HG03469 (cell line): ENCODE data around the gene CCDC126.
"Not testable (repeated sequence)": the region's sequence is repeated elsewhere in the genome, so short reads cannot be mapped to it uniquely, and the experiment has no call there.

ENCODE experiments used
- ATAC-seq: cut with Tn5 transposase; IDR thresholded peaks from one replicate; pipeline ENCODE4 v1.9.1; 2021; ENCODE audit warnings: mild to moderate bottlenecking, moderate library complexity, moderate number of reproducible peaks; ENCODE audit not compliant: unreplicated experiment

Gene CCDC126

GRCh38 chr7:23597094-23598091, at the start of gene CCDC126:
Gene CCDC126 (plus strand): TSS chr7:23597382. CDS start chr7:23611316, 13,934 bp downstream.
- peak; percentile 51 for ATAC-seq

GRCh38 chr7:23547662-23548061, 49.5 kb upstream of the CCDC126 start:
- ATAC-seq, result no peak

GRCh38 chr7:23558303-23558702, 38.9 kb upstream of the CCDC126 start:
- no peak for ATAC-seq

GRCh38 chr7:23570592-23571200, 26.5 kb upstream of the CCDC126 start:
- ATAC-seq, result peak; percentile 74

- not testable (repeated sequence) for ATAC-seq
Observed at GRCh38 chr7:23581975-23582374, 15.2 kb upstream of the CCDC126 start.

- ATAC-seq, result not testable (repeated sequence)
Observed at GRCh38 chr7:23585304-23585703, 11.9 kb upstream of the CCDC126 start.

GRCh38 chr7:23586159-23586558, 11.0 kb upstream of the CCDC126 start:
- no peak for ATAC-seq

- ATAC-seq, result no peak
Observed at GRCh38 chr7:23590529-23590928, 6.7 kb upstream of the CCDC126 start.

- ATAC-seq, result no peak
Observed at GRCh38 chr7:23593706-23594105, 3.5 kb upstream of the CCDC126 start.

- ATAC-seq, result peak; percentile 66
Observed at GRCh38 chr7:23594879-23595604, 2.1 kb upstream of the CCDC126 start.

GRCh38 chr7:23598296-23598695, 1.1 kb downstream of the CCDC126 start:
- no peak for ATAC-seq

GRCh38 chr7:23600236-23600635, 3.1 kb downstream of the CCDC126 start:
- ATAC-seq, result no peak

- no peak for ATAC-seq
Observed at GRCh38 chr7:23603632-23604295, 6.6 kb downstream of the CCDC126 start.

- no peak for ATAC-seq
Observed at GRCh38 chr7:23604296-23604640, 7.1 kb downstream of the CCDC126 start.

- no peak for ATAC-seq
Observed at GRCh38 chr7:23607130-23607529, 9.9 kb downstream of the CCDC126 start.

GRCh38 chr7:23607866-23608265, 10.7 kb downstream of the CCDC126 start:
- ATAC-seq, result no peak

- no peak for ATAC-seq
Observed at GRCh38 chr7:23615331-23615730, 18.1 kb downstream of the CCDC126 start.

- no peak for ATAC-seq
Observed at GRCh38 chr7:23616593-23616992, 19.4 kb downstream of the CCDC126 start.

- no peak for ATAC-seq
Observed at GRCh38 chr7:23617482-23617881, 20.3 kb downstream of the CCDC126 start.

GRCh38 chr7:23618241-23618640, 21.1 kb downstream of the CCDC126 start:
- ATAC-seq, result no peak

GRCh38 chr7:23619141-23619540, 22.0 kb downstream of the CCDC126 start:
- ATAC-seq, result no peak
